Keratinocyte (primary cell): ENCODE data around the gene NUP155.

Source experiments
- EZH2 ChIP-seq: IDR thresholded peaks from one replicate; pipeline ENCODE4 v1.6.1; 2012; ENCODE audit warnings: inconsistent platforms, mild to moderate bottlenecking, low read length, moderate library complexity
- TF ChIP-seq, protein P1 (sequence below), 3 experiments: IDR thresholded peaks in 1 of 3; conservative IDR thresholded peaks in 1 of 3; optimal IDR thresholded peaks in 1 of 3; 2 replicates in 2 of 3; 3 replicates in 1 of 3; pipeline versions ENCODE3 to v1.5.1; 2011; ENCODE audit warnings: low read length in 3 of 3, mild to moderate bottlenecking in 3 of 3, moderate library complexity in 2 of 3, control low read depth in 1 of 3, inconsistent platforms in 1 of 3; ENCODE audit not compliant: insufficient read depth in 2 of 3; ENCODE audit errors: extremely low read depth in 1 of 3

DNA sequence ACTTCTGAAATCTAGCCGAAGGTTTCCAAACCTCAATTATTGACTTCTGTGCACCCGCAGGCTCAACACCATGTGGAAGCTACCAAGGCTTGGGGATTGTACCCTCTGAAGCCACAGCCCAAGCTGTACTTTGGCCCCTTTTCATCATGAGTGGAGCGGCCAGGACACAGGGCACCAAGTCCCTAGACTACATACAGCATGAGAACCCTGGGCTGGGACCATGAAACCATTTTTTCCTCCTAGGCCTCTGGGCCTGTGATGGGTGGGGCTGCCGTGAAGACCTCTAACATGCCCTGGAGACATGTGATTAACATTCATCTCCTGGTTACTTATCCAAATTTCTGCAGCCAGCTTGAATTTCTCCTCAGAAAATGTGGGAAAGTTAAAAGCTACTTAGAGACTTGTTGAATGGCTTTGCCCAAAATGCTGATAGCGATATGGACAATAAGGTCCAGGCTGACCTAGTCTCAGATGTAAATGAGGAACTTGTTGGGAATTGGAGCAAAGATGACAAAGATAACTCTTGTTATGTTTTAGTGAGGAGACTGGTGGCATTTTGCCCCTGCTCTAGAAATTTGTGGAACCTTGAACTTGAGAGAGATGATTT is 87.6 kb downstream of the NUP155 start:
- TF ChIP-seq, protein P1, sequence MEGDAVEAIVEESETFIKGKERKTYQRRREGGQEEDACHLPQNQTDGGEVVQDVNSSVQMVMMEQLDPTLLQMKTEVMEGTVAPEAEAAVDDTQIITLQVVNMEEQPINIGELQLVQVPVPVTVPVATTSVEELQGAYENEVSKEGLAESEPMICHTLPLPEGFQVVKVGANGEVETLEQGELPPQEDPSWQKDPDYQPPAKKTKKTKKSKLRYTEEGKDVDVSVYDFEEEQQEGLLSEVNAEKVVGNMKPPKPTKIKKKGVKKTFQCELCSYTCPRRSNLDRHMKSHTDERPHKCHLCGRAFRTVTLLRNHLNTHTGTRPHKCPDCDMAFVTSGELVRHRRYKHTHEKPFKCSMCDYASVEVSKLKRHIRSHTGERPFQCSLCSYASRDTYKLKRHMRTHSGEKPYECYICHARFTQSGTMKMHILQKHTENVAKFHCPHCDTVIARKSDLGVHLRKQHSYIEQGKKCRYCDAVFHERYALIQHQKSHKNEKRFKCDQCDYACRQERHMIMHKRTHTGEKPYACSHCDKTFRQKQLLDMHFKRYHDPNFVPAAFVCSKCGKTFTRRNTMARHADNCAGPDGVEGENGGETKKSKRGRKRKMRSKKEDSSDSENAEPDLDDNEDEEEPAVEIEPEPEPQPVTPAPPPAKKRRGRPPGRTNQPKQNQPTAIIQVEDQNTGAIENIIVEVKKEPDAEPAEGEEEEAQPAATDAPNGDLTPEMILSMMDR (optimal IDR thresholded peaks at IDR 0.05 in 1 of 3, IDR thresholded peaks at IDR 0.05 in 1 of 3, conservative IDR thresholded peaks at IDR 0.05 in 1 of 3; ENCODE audit: extremely low read depth in 1 of 3, insufficient read depth in 2 of 3, low read length in 3 of 3) = no peak
- no peak for TF ChIP-seq EZH2
